GM06990 (cell line): ENCODE measurements around the gene SIAH1.
"Not testable (repeated sequence)": the region's sequence is repeated elsewhere in the genome, so short reads cannot be mapped to it uniquely, and the experiment has no call there.

Experiments
- DNase-seq: peaks from one replicate; pipeline ENCODE4 v3.0.0-alpha.2; 2011; ENCODE audit not compliant: insufficient read length; ENCODE audit errors: extremely low read depth
- H3K27me3 ChIP-seq: replicated peaks from 2 replicates; pipeline ENCODE4 v1.6.0; 2011; ENCODE audit warnings: low read length; ENCODE audit not compliant: control insufficient read depth, insufficient read depth
- H3K36me3 ChIP-seq: 2 replicates; pipeline ENCODE4 v1.5.1; 2011; ENCODE audit warnings: low read length; ENCODE audit not compliant: control insufficient read depth, insufficient read depth
- H3K4me3 ChIP-seq: replicated peaks from 2 replicates; pipeline ENCODE4 v1.5.1; 2011; ENCODE audit warnings: low read depth, mild to moderate bottlenecking, control low read depth, low read length
- TF ChIP-seq, protein P1 (sequence below): IDR thresholded peaks from 2 replicates; pipeline ENCODE4 v1.5.1; 2011; ENCODE audit warnings: low read length, control low read depth, mild to moderate bottlenecking, inconsistent platforms; ENCODE audit not compliant: insufficient read depth, poor library complexity, severe bottlenecking

The SIAH1 gene

DNA sequence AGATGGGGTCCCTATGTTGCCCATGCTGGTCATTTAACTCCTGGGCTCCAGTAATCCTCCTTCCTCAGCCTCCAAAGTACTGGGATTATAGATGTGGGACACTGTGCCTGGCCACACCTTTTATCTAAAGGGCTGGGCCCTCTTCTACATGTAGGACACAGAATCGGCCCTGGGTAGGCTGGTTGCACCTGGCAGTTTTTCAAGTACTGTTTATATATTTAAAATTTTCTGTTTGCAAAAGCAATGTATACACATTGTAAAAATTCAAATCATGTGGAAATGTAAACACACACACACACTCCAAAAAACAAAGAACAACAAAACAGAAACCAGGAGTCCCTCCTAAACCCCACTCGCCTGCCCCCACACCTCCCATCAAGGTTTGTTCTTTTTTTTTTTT, 28.1 kb upstream of the SIAH1 start:
- H3K27me3 ChIP-seq: no peaks in the 10 kb centered on the region
- no peaks in the 10 kb centered on the region for H3K36me3 ChIP-seq
- H3K4me3 ChIP-seq: no peak overlapping the region
- DNase-seq: no peak
- TF ChIP-seq, protein P1, sequence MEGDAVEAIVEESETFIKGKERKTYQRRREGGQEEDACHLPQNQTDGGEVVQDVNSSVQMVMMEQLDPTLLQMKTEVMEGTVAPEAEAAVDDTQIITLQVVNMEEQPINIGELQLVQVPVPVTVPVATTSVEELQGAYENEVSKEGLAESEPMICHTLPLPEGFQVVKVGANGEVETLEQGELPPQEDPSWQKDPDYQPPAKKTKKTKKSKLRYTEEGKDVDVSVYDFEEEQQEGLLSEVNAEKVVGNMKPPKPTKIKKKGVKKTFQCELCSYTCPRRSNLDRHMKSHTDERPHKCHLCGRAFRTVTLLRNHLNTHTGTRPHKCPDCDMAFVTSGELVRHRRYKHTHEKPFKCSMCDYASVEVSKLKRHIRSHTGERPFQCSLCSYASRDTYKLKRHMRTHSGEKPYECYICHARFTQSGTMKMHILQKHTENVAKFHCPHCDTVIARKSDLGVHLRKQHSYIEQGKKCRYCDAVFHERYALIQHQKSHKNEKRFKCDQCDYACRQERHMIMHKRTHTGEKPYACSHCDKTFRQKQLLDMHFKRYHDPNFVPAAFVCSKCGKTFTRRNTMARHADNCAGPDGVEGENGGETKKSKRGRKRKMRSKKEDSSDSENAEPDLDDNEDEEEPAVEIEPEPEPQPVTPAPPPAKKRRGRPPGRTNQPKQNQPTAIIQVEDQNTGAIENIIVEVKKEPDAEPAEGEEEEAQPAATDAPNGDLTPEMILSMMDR: no peak

- Histone ChIP-seq H3K27me3 (no peaks in the 10 kb centered on the region), H3K4me3 (no peak overlapping the region), H3K36me3 (no peaks in the 10 kb centered on the region)
- no peak for DNase-seq
- TF ChIP-seq, protein P1: no peak
Observed at GRCh38 chr16:48409839-48410632, 24.8 kb upstream of the SIAH1 start.

DNA sequence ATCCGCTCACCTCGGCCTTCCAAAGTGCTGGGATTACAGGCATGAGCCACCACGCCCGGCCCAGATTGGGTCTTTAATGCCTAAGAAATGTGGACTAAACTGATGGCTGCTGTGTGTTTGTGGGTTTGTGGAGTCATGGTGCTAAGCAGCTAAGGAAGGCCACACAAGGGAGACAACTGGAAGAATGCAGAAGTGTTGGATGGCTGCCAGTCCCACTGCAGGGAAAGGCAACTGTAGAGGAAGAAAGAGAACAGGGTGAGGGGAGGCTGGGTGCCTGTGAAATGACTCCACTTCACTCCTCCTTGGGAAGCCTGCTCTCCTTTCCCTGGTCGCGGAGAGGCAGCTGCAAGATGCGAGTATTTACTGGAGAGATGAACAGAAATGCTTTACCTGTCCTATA, 23.5 kb upstream of the SIAH1 start:
- H3K36me3 ChIP-seq: no peaks in the 10 kb centered on the region
- H3K27me3 ChIP-seq: no peaks in the 10 kb centered on the region
- no peak for DNase-seq
- no peak overlapping the region for H3K4me3 ChIP-seq
- TF ChIP-seq, protein P1: no peak

- TF ChIP-seq, protein P1: no peak
Observed at GRCh38 chr16:48405907-48406306, 20.7 kb upstream of the SIAH1 start.

GRCh38 chr16:48405153-48405552, 19.9 kb upstream of the SIAH1 start:
- no peak for DNase-seq
- Histone ChIP-seq H3K27me3 (no peaks in the 10 kb centered on the region), H3K4me3 (no peak overlapping the region), H3K36me3 (no peaks in the 10 kb centered on the region)
- TF ChIP-seq, protein P1: no peak

More at GRCh38 chr16:48405907-48406306, 20.7 kb upstream of the SIAH1 start:
- no peak for DNase-seq
- Histone ChIP-seq H3K4me3 (no peak overlapping the region), H3K27me3 (no peaks in the 10 kb centered on the region), H3K36me3 (no peaks in the 10 kb centered on the region)

- DNase-seq, H3K27me3 ChIP-seq, H3K36me3 ChIP-seq, H3K4me3 ChIP-seq: not testable (repeated sequence)
Observed at GRCh38 chr16:48402547-48402946, 17.3 kb upstream of the SIAH1 start.
